SH-SY5Y (cell line): Measurements from ENCODE around the gene ATRNL1.
A peak's percentile ranks its signal among the peaks of the same experiment; 100 is the strongest.

ENCODE experiments used
- GATA2 ChIP-seq: IDR thresholded peaks from 2 replicates; pipeline ENCODE4 v1.6.1; 2011; ENCODE audit warnings: mild to moderate bottlenecking, low read depth, low read length
- GATA3 ChIP-seq: IDR thresholded peaks from 2 replicates; pipeline ENCODE4 v1.6.1; 2011; ENCODE audit warnings: low read depth, mild to moderate bottlenecking, low read length, moderate library complexity

ATRNL1 gene

GRCh38 chr10:115662422-115662821 is 569.3 kb downstream of the ATRNL1 start:
- TF ChIP-seq GATA2 (no peak), GATA3 (no peak)

DNA sequence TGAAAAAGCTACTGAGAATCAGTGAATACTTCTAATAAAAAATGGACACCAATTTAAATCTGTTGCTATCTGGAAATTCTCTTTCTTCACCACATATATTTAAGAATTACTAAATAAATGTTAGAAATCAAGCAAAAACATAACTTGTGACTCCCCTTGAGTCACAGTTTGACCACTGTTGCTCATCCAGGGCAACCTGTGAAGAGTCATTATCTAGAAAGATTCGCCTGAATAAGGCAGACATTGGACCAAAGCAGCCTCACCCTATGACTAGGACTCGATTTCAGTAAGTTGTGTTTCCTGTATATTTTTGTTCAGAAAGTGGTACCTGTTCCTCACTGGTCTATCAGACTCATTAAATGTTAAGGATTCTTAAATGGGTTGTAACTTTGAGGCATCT is 572.4 kb downstream of the ATRNL1 start:
- TF ChIP-seq GATA2: no peak
- TF ChIP-seq GATA3: no peak

- no peak for TF ChIP-seq GATA2
- no peak for TF ChIP-seq GATA3
These were observed 581.3 kb downstream of the ATRNL1 start for GRCh38 chr10:115674496-115674895.

- TF ChIP-seq GATA2 (no peak), GATA3 (no peak)
These were observed 603.6 kb downstream of the ATRNL1 start for GRCh38 chr10:115696747-115697146.

GRCh38 chr10:115706026-115706425 is 612.9 kb downstream of the ATRNL1 start:
- TF ChIP-seq GATA2 (no peak), GATA3 (no peak)

DNA sequence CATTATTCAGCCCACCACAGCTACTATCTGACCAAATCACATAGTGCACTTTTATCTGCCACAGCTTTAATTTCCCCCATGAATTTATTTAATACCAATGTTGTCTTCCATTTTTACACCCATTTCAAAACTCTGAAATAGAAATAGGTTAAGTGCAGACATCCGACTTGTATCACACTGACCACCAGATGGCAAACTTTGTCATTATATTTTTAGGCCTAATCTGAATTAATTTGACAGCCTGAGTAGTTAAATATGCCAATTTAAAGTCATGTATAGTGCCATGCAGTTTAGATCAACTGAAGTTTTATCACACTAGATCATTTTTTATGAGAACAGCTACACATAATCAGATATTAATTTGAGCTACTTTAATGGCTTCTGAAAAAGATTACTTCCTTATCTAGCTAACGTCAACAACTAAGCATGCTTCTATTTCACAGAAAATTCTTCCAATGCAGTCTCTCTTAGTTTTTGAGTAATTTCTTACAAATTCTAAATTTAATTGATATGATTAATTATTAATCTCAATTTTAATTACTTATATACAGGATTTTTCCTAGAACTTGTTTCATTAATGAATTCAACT is 613.4 kb downstream of the ATRNL1 start:
- TF ChIP-seq GATA3 (no peak), GATA2 (no peak)

DNA sequence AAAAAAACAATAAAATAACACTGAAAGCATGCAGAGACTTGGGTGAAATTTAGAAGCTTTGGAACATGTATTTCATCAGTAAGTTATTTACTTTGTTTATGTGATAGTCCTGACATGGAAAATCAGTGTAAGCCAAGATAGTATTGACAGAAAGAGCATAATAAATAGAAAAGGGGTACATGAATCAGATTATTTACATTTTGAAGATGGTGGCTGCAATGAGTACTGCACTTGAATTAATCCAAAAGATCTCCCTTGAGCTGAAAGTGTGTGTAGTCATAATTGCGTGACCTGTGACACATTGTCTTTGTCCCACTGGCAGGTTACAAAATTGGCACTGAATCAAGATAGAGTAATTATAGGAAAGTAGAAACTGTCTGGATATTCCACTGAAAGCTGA is 617.0 kb downstream of the ATRNL1 start:
- TF ChIP-seq GATA3: no peak
- no peak for TF ChIP-seq GATA2

- no peak for TF ChIP-seq GATA2
- TF ChIP-seq GATA3: no peak
These were observed 618.1 kb downstream of the ATRNL1 start for GRCh38 chr10:115711306-115711705.

- TF ChIP-seq GATA3 (no peak), GATA2 (no peak)
These were observed 627.0 kb downstream of the ATRNL1 start for GRCh38 chr10:115720121-115720520.

DNA sequence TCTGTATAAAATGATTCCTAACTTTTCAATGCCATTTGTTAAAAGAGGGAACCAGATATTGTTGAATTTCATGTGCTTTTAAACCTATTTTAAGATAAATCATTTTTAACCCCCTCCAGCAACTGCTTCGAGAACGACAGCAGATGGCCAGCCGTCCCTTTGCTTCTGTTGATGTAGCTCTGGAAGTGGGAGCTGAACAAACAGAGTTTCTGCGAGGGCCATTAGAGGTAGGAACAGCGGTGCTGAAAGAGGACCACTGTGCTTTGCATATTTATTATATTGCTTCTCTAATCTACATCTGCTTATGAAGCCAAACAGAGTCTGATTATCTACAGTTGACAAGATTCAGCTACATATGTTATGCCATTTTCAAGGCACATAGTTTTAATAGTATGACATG is 634.0 kb downstream of the ATRNL1 start:
- TF ChIP-seq GATA2: peak; percentile 23; the same call in 1 of the 2 replicates
- TF ChIP-seq GATA3: no peak; the same call in 1 of the 2 replicates

GRCh38 chr10:115744089-115744488 is 650.9 kb downstream of the ATRNL1 start:
- TF ChIP-seq GATA2: no peak
- TF ChIP-seq GATA3: no peak

GRCh38 chr10:115745943-115746342 is 652.8 kb downstream of the ATRNL1 start:
- TF ChIP-seq GATA2 (no peak), GATA3 (no peak)

DNA sequence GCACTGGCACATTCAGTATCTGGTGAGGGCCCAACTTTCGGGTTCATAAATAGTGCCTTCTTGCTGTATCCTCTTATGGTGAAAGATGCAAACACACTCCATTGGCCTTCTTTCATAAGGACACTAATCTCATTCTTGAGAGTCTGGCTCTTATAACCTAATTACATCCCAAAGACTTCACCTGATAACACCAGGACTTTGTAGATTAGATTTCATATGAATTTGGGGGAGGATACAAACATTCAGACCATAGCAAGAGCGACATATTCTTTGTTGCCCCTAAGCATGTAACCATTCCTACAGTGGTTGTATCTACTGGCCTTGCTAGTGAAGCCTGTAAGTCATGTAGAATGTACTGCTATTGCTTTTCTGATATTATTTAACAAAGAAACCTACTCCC is 654.6 kb downstream of the ATRNL1 start:
- TF ChIP-seq GATA2 (no peak), GATA3 (no peak)

DNA sequence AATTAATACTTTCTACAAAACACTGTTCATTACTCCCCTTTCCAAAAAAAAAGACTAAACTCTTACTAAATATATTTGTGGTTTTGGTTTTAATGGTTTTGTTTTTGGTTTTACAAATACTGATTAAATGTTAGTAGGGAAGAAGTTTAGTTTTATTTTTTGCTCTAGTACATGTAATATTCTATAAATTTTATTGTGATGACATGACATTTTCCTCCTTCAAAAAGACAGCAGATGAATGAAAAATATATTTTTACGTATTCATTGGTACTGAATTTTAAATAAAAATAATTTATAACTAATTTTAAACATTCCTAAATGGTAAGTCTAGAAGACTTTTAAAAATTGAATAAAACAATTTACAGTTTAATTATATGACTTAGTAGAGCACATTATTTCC is 667.0 kb downstream of the ATRNL1 start:
- TF ChIP-seq GATA3 (no peak), GATA2 (no peak)

- no peak for TF ChIP-seq GATA2
These were observed 668.0 kb downstream of the ATRNL1 start for GRCh38 chr10:115761166-115761565.

DNA sequence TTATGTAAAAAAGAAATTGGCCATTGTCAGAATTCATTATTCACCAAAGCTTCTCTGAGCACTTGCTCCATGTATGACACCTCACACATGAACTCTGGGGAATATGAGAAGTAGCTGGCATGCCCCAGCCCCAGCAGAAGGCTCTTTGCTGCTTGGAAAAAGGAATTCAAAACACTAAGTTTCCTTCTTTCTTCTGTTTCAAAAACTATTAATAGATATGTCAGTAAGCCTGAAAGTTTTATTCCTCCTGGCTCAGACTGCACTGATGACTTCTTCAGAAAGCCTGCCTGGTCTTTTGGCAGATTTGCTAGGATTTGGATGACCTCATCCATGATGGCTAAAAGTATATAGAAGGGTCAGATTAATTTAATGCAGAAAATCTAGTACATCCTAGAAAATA is 668.9 kb downstream of the ATRNL1 start:
- TF ChIP-seq GATA2 (no peak), GATA3 (no peak)

GRCh38 chr10:115771755-115772154 is 678.6 kb downstream of the ATRNL1 start:
- TF ChIP-seq GATA2 (no peak), GATA3 (no peak)
